ENCODE data around the gene MAP6. TPM values are rescaled to one million over a fixed set of nuclear protein-coding genes. Genes with fewer than 3 reads are reported as not detected.

The MAP6 gene
- total and polyA plus RNA-seq, 10 of the 15 experiments (the other 5 are each of a cell fraction or from before 2014, with no cell fraction given) = 0.06 to 0.19 (median 0.11) TPM; not detected in 5

- CTCF ChIA-PET = interaction anchor here (0.9 to 1.5 kb wide), 3 partner anchors 11 to 80 kb away, joined by 3 to 6 read pairs (median 3); no protein-coding TSS in a partner anchor
- in situ Hi-C loops (cut with MboI) = no loop called here
- 29% methylated on average over 11 of the region's 11 CpGs for WGBS (ENCODE audit: insufficient coverage, insufficient replicate concordance, low lambda C conversion rate, missing lambda C conversion rate)
Measured at GRCh38 chr11:75627906-75628668, 40.8 kb downstream of the MAP6 start.

More at GRCh38 chr11:75627906-75628668, 40.8 kb downstream of the MAP6 start:
- no peak overlapping the region for H3K4me2 ChIP-seq (ENCODE audit: control insufficient read depth, insufficient read depth)
- no peak overlapping the region for H3K27ac ChIP-seq (ENCODE audit: control insufficient read depth, insufficient read depth)
- SMC1A ChIA-PET (ENCODE audit: uncharacterized antibody, unreplicated experiment) = interaction anchor here (1.0 kb wide), 1 partner anchor 36 kb away, joined by 3 read pairs; no protein-coding TSS in a partner anchor
- H3K4me1 ChIP-seq (ENCODE audit: control insufficient read depth, insufficient read depth, low read length) = no peaks in the 10 kb centered on the region
- no peak for TF ChIP-seq ATF7 (IDR thresholded peaks at IDR 0.05; ENCODE audit: low read depth)
- TF ChIP-seq, protein P1, sequence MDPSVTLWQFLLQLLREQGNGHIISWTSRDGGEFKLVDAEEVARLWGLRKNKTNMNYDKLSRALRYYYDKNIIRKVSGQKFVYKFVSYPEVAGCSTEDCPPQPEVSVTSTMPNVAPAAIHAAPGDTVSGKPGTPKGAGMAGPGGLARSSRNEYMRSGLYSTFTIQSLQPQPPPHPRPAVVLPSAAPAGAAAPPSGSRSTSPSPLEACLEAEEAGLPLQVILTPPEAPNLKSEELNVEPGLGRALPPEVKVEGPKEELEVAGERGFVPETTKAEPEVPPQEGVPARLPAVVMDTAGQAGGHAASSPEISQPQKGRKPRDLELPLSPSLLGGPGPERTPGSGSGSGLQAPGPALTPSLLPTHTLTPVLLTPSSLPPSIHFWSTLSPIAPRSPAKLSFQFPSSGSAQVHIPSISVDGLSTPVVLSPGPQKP (IDR thresholded peaks at IDR 0.05; ENCODE audit: low read depth, low read length) = no peak
- TF ChIP-seq NRF1 (conservative IDR thresholded peaks at IDR 0.05; ENCODE audit: low read depth, low read length) = no peak
- no peak for TF ChIP-seq CBX5 (IDR thresholded peaks at IDR 0.05; ENCODE audit: low read depth)
- no peak for TF ChIP-seq TAF1 (IDR thresholded peaks at IDR 0.05; ENCODE audit: borderline replicate concordance, low read depth, low read length)
- no peak for TF ChIP-seq POU2F2 (IDR thresholded peaks at IDR 0.05; ENCODE audit: borderline replicate concordance, low read depth, low read length)
- TF ChIP-seq ZBTB40 (IDR thresholded peaks at IDR 0.05; ENCODE audit: borderline replicate concordance) = no peak
- TF ChIP-seq, protein P2, sequence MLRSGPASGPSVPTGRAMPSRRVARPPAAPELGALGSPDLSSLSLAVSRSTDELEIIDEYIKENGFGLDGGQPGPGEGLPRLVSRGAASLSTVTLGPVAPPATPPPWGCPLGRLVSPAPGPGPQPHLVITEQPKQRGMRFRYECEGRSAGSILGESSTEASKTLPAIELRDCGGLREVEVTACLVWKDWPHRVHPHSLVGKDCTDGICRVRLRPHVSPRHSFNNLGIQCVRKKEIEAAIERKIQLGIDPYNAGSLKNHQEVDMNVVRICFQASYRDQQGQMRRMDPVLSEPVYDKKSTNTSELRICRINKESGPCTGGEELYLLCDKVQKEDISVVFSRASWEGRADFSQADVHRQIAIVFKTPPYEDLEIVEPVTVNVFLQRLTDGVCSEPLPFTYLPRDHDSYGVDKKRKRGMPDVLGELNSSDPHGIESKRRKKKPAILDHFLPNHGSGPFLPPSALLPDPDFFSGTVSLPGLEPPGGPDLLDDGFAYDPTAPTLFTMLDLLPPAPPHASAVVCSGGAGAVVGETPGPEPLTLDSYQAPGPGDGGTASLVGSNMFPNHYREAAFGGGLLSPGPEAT (IDR thresholded peaks at IDR 0.05; ENCODE audit: low read depth) = no peak
- no peak for TF ChIP-seq WRNIP1 (IDR thresholded peaks at IDR 0.05; ENCODE audit: borderline replicate concordance, low read depth, low read length)
- no peak for TF ChIP-seq KAT2A (conservative IDR thresholded peaks at IDR 0.05; ENCODE audit: control insufficient read depth, low read depth, low read length)
- TF ChIP-seq TARDBP (IDR thresholded peaks at IDR 0.05; ENCODE audit: borderline replicate concordance) = no peak
- TF ChIP-seq EP300 (IDR thresholded peaks at IDR 0.05; ENCODE audit: borderline replicate concordance in 1 of 2, control insufficient read depth in 1 of 2, low read depth in 2 of 2, low read length in 2 of 2) = no peak
- no peak for TF ChIP-seq NFYB (IDR thresholded peaks at IDR 0.05; ENCODE audit: insufficient read depth, low read depth, low read length)
- TF ChIP-seq CEBPB (IDR thresholded peaks at IDR 0.05; ENCODE audit: borderline replicate concordance in 1 of 2, low read depth in 2 of 2, low read length in 2 of 2) = no peak
- POLR2A ChIA-PET = no interaction called here
- H3K4me3 ChIP-seq = no peak overlapping the region
- no peak overlapping the region for H2AFZ ChIP-seq (ENCODE audit: control insufficient read depth, low read depth, low read length)
- no peaks in the 10 kb centered on the region for H3K36me3 ChIP-seq (ENCODE audit: control insufficient read depth in 2 of 2, insufficient read depth in 2 of 2, low read length in 1 of 2)
- no peak overlapping the region for H3K9ac ChIP-seq (ENCODE audit: control insufficient read depth, insufficient read depth, low read length)
- FAIRE-seq (no peak), DNase-seq (ENCODE audit: low read depth, low spot score) (no peak), ATAC-seq (no peak)
- H4K20me1 ChIP-seq (ENCODE audit: control insufficient read depth, insufficient read depth) = no peaks in the 10 kb centered on the region
- H3K79me2 ChIP-seq (ENCODE audit: control insufficient read depth, insufficient read depth, low read length) = no peaks in the 10 kb centered on the region
- RAD21 ChIA-PET (ENCODE audit: unreplicated experiment) = interaction anchor here (0.9 to 1.0 kb wide), 2 partner anchors 14 to 93 kb away, joined by 3 read pairs; no protein-coding TSS in a partner anchor
- no peaks in the 10 kb centered on the region for H3K9me3 ChIP-seq (replicated peaks; ENCODE audit: control insufficient read depth, insufficient read depth, low read length)
- no TSS peak for BruUV-seq (replicated peaks)
- intact Hi-C loops (cut with micrococcal nuclease; ENCODE audit: unreplicated experiment) = no loop called here
- H3K27me3 ChIP-seq (replicated peaks in 1 of 2; ENCODE audit: control insufficient read depth in 2 of 2, insufficient read depth in 2 of 2, low read length in 1 of 2) = no peaks in the 10 kb centered on the region; a peak in 1 of 4 replicates

Measured in GM12878 (cell line).